ENCODE results near the gene RAB3B.

RAB3B gene

DNA sequence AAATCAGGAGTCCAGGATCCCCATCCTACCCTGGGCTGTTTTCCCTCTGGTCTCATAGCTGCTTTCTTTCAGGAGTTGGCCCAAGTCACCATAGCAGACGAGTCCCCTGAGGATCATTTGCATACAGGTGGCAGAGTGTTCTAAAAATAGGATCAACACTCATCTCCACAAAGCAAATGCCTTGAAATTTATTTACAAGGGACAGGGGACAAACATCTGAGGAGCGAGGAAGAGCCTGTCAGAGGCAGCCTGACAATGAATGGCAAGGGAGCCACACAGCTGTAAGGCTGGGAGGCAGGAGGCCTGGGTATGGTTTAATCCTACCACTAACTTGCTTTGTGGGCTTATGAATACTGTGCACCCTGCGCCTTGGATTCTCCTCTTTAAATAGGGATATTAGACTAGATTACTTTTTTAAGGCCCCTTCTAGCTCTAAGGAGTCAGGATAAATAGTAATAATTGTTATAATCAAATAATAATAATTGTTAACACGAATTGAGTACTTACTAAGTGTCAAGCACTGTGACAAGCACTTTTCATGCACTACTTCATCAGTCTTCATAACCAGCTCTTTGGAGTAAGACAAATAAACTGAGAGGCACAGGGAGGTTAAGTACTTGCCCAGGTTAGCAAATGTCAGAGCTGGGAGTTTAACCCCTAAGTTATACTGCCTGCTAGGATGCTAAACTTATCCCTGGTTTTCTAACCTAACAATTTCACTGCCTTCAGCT is 34.5 kb downstream of the RAB3B start:
- TF ChIP-seq, protein P1, sequence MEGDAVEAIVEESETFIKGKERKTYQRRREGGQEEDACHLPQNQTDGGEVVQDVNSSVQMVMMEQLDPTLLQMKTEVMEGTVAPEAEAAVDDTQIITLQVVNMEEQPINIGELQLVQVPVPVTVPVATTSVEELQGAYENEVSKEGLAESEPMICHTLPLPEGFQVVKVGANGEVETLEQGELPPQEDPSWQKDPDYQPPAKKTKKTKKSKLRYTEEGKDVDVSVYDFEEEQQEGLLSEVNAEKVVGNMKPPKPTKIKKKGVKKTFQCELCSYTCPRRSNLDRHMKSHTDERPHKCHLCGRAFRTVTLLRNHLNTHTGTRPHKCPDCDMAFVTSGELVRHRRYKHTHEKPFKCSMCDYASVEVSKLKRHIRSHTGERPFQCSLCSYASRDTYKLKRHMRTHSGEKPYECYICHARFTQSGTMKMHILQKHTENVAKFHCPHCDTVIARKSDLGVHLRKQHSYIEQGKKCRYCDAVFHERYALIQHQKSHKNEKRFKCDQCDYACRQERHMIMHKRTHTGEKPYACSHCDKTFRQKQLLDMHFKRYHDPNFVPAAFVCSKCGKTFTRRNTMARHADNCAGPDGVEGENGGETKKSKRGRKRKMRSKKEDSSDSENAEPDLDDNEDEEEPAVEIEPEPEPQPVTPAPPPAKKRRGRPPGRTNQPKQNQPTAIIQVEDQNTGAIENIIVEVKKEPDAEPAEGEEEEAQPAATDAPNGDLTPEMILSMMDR (IDR thresholded peaks at IDR 0.05; ENCODE audit: insufficient read depth, low read depth, low read length, missing control alignments) = no peak
- no peak overlapping the region for H3K4me3 ChIP-seq (ENCODE audit: low read depth, low read length)
- peak; percentile 46 for DNase-seq (ENCODE audit: low read depth)

DNA sequence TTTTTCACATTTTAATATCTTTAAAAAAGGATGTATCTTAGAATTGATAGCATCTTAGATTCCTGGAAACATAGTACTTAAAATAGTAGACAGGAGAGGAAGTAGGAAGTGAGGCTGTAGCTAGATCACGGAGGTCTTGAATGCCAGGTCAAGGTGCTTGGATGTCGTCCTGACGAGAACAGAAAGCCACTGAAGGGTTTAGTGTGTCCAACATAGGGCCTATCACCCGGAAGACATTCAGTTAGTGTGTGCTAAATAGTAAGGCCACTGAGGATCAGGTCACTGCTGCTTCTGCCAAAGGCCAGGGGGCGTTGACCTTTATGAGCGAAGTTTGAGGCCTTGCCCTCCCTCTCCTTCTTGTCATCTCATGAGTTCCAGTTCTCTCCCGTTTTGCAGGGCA is 35.7 kb downstream of the RAB3B start:
- H3K4me3 ChIP-seq (ENCODE audit: low read depth, low read length) = no peak overlapping the region
- TF ChIP-seq, protein P1 (IDR thresholded peaks at IDR 0.05; ENCODE audit: insufficient read depth, low read depth, low read length, missing control alignments) = no peak
- no peak for DNase-seq (ENCODE audit: low read depth)

- no peak overlapping the region for H3K4me3 ChIP-seq (ENCODE audit: low read depth, low read length)
These were observed 37.4 kb downstream of the RAB3B start for GRCh38 chr1:51953079-51953478.

DNA sequence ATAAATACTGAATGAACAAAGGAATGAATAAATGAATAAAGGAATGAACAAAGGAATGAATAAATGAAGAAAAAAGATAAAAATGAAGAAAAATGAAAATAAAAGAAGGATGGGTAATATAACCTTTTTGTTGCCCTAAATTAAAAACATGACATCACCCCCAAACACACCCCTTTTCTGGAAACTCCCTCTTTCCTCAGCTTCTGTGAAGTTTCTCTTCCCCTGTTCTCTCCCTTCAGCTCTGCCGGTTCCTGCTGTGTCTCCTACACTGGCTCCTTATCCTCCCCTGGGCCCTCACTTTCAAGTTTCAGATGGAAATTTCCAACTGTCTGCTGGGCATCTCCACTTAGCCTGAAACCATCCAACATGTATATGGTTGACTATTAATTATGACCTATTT is 37.9 kb downstream of the RAB3B start:
- no peak overlapping the region for H3K4me3 ChIP-seq (ENCODE audit: low read depth, low read length)
- TF ChIP-seq, protein P1 (IDR thresholded peaks at IDR 0.05; ENCODE audit: insufficient read depth, low read depth, low read length, missing control alignments) = no peak
- DNase-seq (ENCODE audit: low read depth) = no peak

More at GRCh38 chr1:51953079-51953478, 37.4 kb downstream of the RAB3B start:
- DNase-seq (ENCODE audit: low read depth) = no peak
- TF ChIP-seq, protein P1 (IDR thresholded peaks at IDR 0.05; ENCODE audit: insufficient read depth, low read depth, low read length, missing control alignments) = no peak

- DNase-seq (ENCODE audit: low read depth) = no peak
- TF ChIP-seq, protein P1 (IDR thresholded peaks at IDR 0.05; ENCODE audit: insufficient read depth, low read depth, low read length, missing control alignments) = no peak
These were observed 39.8 kb downstream of the RAB3B start for GRCh38 chr1:51950701-51951100.

DNA sequence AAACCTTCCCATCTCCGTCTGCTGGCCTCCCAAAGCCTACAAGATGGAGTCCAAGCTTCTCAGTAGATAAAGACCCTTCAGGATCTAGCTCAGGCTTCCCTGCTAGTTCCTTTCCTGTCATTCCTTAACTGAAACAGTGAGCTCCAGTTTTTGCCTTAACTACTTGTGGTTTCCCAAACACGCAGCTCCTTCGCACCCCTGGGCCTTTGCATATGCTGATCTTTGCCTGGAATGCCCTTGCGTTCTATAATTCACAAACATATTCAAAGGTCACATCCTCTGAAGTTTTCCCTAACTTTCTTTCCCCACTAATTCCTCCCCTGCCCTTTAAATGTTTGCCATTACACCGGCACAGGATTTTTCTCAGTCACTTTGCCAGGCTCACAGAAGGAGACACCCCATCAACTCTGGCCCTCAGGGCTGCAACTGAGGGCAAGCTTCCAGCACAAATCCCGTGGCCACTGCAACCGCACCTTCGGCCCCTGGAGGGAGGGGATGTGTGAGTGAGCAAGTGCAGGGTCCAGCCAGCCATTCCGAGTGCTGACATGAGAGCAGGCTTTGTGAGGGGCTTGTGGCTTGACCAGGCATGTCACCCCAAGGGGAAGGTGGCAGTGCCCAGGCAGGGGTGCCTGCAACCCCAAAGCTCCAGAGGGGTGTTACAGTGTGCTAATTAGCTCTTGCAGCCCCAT is 41.3 kb downstream of the RAB3B start:
- DNase-seq (ENCODE audit: low read depth) = no peak
- TF ChIP-seq, protein P1 (IDR thresholded peaks at IDR 0.05; ENCODE audit: insufficient read depth, low read depth, low read length, missing control alignments) = no peak
- H3K4me3 ChIP-seq (ENCODE audit: low read depth, low read length) = no peak overlapping the region

More at GRCh38 chr1:51950701-51951100, 39.8 kb downstream of the RAB3B start:
- no peak overlapping the region for H3K4me3 ChIP-seq (ENCODE audit: low read depth, low read length)

All from GM12865 (cell line).